A549 (cell line): ENCODE data around the gene ROBO1.

ENCODE experiments used
- CTCF ChIP-seq: fragments of >200 bp; sonication (Bioruptor Twin); formaldehyde crosslinking; IDR thresholded peaks from 3 replicates; pipeline ENCODE4 v1.5.1; 2016
- JUN ChIP-seq, 2 experiments: fragments of >200 bp; sonication (Bioruptor Twin); formaldehyde crosslinking; IDR thresholded peaks; 2 replicates in 1 of 2; 3 replicates in 1 of 2; pipeline ENCODE4 v1.6.1; 2016 to 2017
- MAFK ChIP-seq: fragments of 450-650 bp; IDR thresholded peaks from 2 replicates; pipeline ENCODE4 v1.6.1; 2014; ENCODE audit not compliant: partially characterized antibody
- MAX ChIP-seq: IDR thresholded peaks from 2 replicates; pipeline ENCODE4 v1.6.1; 2012
- PBX3 ChIP-seq: IDR thresholded peaks from 2 replicates; pipeline ENCODE4 v1.6.1; 2012
- POLR2A ChIP-seq: IDR thresholded peaks from 2 replicates; pipeline ENCODE4 v1.6.1; 2012; ENCODE audit warnings: mild to moderate bottlenecking, low read length
- RAD21 ChIP-seq, 2 experiments: fragments of >200 bp in 1 of 2; sonication (Bioruptor Twin) in 1 of 2; formaldehyde crosslinking in 1 of 2; IDR thresholded peaks in 1 of 2; conservative IDR thresholded peaks in 1 of 2; 2 replicates in 1 of 2; 3 replicates in 1 of 2; pipeline ENCODE4 v1.6.1; 2012 to 2018; ENCODE audit warnings: inconsistent platforms in 1 of 2
- REST ChIP-seq: fragments of 200-600 bp; sonication (generic); IDR thresholded peaks from 2 replicates; pipeline ENCODE4 v1.6.1; 2016; ENCODE audit warnings: antibody characterized with exemption, mild to moderate bottlenecking, moderate library complexity
- RFX5 ChIP-seq: fragments of 450-650 bp; IDR thresholded peaks from 2 replicates; pipeline ENCODE4 v1.7.1; 2014; ENCODE audit warnings: antibody characterized with exemption, mild to moderate bottlenecking, moderate library complexity
- SREBF2 ChIP-seq: fragments of 450-650 bp; IDR thresholded peaks from 2 replicates; pipeline ENCODE4 v1.6.1; 2014; ENCODE audit warnings: mild to moderate bottlenecking, moderate library complexity
- ZC3H11A ChIP-seq: fragments of 450-650 bp; IDR thresholded peaks from 2 replicates; pipeline ENCODE4 v1.6.1; 2014; ENCODE audit warnings: antibody characterized with exemption, mild to moderate bottlenecking

- TF ChIP-seq CTCF (no peak), POLR2A (no peak), SREBF2 (no peak), ZC3H11A (no peak), MAFK (no peak), REST (no peak), RAD21 (conservative IDR thresholded peaks at IDR 0.05 in 1 of 2, IDR thresholded peaks at IDR 0.05 in 1 of 2) (no peak), MAX (no peak), JUN (IDR thresholded peaks at IDR 0.05) (no peak), RFX5 (no peak), PBX3 (no peak)
These were observed 1178.7 kb downstream of the ROBO1 start for GRCh38 chr3:78588906-78589621.
